T-cell (primary cell): Measurements from ENCODE around the gene MVK. TPM values are rescaled to one million over a fixed set of nuclear protein-coding genes. Genes with fewer than 3 reads are reported as not detected.

ENCODE experiments used
- ATAC-seq, 4 experiments: fragments of 200-7000 bp in 3 of 4; fragments of 150-1000 bp in 1 of 4; cut with Tn5 transposase; replicated peaks in 1 of 4; 1 replicate in 3 of 4; 2 replicates in 1 of 4; pipeline ENCODE4 v1.10.0; 2021; ENCODE audit warnings: moderate library complexity in 3 of 4, mild to moderate bottlenecking in 2 of 4, moderate number of reproducible peaks in 1 of 4
- CTCF ChIA-PET, 2 donors: fragments of 300-600 bp; sonication (Branson Sonifier 250); formaldehyde crosslinking; loops; one replicate each; lab custom pipeline; 2022; ENCODE audit warnings: antibody characterized with exemption in 2 of 2; lab: Charles Lee
- POLR2A ChIA-PET, 2 donors: fragments of 300-600 bp; sonication (Branson Sonifier 250); formaldehyde crosslinking; loops; one replicate each; lab custom pipeline; 2022; ENCODE audit warnings: antibody characterized with exemption in 2 of 2; lab: Charles Lee
- DNase-seq, 35 experiments: peaks; one replicate each; pipeline versions ENCODE4 v3.0.0 to v3.0.0-alpha.2; 2013 to 2023
- H3K27ac ChIP-seq: one replicate; pipeline ENCODE4 v1.5.1; 2013; ENCODE audit warnings: low read length
- H3K27me3 ChIP-seq, 2 experiments: replicated peaks in 1 of 2; 1 replicate in 1 of 2; 2 replicates in 1 of 2; pipeline versions ENCODE4 v1.6.1 to v1.7.0; 2013; ENCODE audit warnings: low read length in 1 of 2, mixed read lengths in 1 of 2; ENCODE audit not compliant: control insufficient read depth in 2 of 2, insufficient read depth in 2 of 2; ENCODE audit errors: extremely low read depth in 1 of 2
- H3K36me3 ChIP-seq, 2 donors: 1 replicate in 1 of 2; 2 replicates in 1 of 2; pipeline versions ENCODE4 v1.6.1 to v1.7.0; 2013; ENCODE audit warnings: low read length in 1 of 2; ENCODE audit not compliant: control insufficient read depth in 2 of 2, insufficient read depth in 1 of 2; ENCODE audit errors: extremely low read depth in 1 of 2
- H3K4me1 ChIP-seq, 2 experiments: 1 replicate in 1 of 2; 2 replicates in 1 of 2; pipeline versions ENCODE4 v1.6.1 to v1.7.0; 2013; ENCODE audit warnings: low read length in 2 of 2, mixed read lengths in 1 of 2; ENCODE audit not compliant: insufficient read depth in 2 of 2, control insufficient read depth in 1 of 2; ENCODE audit errors: extremely low read depth in 1 of 2
- H3K4me3 ChIP-seq, 2 donors: 1 replicate in 1 of 2; 2 replicates in 1 of 2; pipeline versions ENCODE4 v1.5.1 to v1.7.0; 2013; ENCODE audit warnings: mild to moderate bottlenecking in 2 of 2, low read length in 1 of 2, moderate library complexity in 1 of 2; ENCODE audit not compliant: control insufficient read depth in 1 of 2; ENCODE audit errors: extremely low read depth in 1 of 2
- H3K9me3 ChIP-seq: 2 replicates; pipeline ENCODE4 v1.7.0; 2013
- H3K27ac Mint-ChIP-seq, 2 donors: one replicate each; pipeline ENCODE4 v1.8.0; 2020 to 2021; ENCODE audit warnings: mild to moderate bottlenecking in 2 of 2, mixed read lengths in 2 of 2
- H3K27me3 Mint-ChIP-seq, 2 donors: one replicate each; pipeline ENCODE4 v1.8.0; 2021 to 2022; ENCODE audit warnings: mixed read lengths in 2 of 2
- H3K36me3 Mint-ChIP-seq: one replicate; pipeline ENCODE4 v1.8.0; 2021; ENCODE audit warnings: mixed read lengths
- H3K4me1 Mint-ChIP-seq, 3 donors: one replicate each; pipeline ENCODE4 v1.8.0; 2020 to 2022; ENCODE audit warnings: mixed read lengths in 3 of 3, mild to moderate bottlenecking in 1 of 3
- H3K4me3 Mint-ChIP-seq, 3 donors: one replicate each; pipeline ENCODE4 v1.8.0; 2020 to 2022; ENCODE audit warnings: mild to moderate bottlenecking in 3 of 3, mixed read lengths in 3 of 3, moderate library complexity in 3 of 3
- H3K9me3 Mint-ChIP-seq, 3 donors: one replicate each; pipeline ENCODE4 v1.8.0; 2020 to 2022; ENCODE audit warnings: mixed read lengths in 3 of 3
- WGBS: methylation state at CpG from one replicate; pipeline ENCODE4 v1.1.5; 2013; ENCODE audit warnings: missing lambda C conversion rate; ENCODE audit not compliant: insufficient coverage; 5-methylcytosine and 5-hydroxymethylcytosine counted together
- total RNA-seq, 35 experiments: library from RNA in 6 of 35; stranded (reverse) in 6 of 35; fragments of 120-200 nt in 1 of 35; gene quantifications; one replicate each; pipeline versions ENCODE4 v1.2.1 to v1.2.4 and lab custom pipeline; 2013 to 2026

MVK gene
- total RNA-seq, 5 donors from 2014 or later (not counting 1 experiment from before 2014, with no cell fraction given): 10.9 to 14.9 (median 12.8) TPM

GRCh38 chr12:109604132-109604585, 30.6 kb downstream of the MVK start:
- no peaks in the 10 kb centered on the region for H3K9me3 ChIP-seq
- Mint-ChIP-seq H3K9me3 (no peaks in the 10 kb centered on the region), H3K36me3 (no peaks in the 10 kb centered on the region), H3K27ac (no peak overlapping the region), H3K4me3 (no peak overlapping the region), H3K27me3 (peaks cover 5 to 17% of the 10 kb centered on the region in 2 donors), H3K4me1 (peaks cover 0 to 7% (median 0%) of the 10 kb centered on the region in 3 donors)
- peaks cover 6 to 24% of the 10 kb centered on the region in 2 experiments for H3K27me3 ChIP-seq
- WGBS: 100% methylated on average over 1 of the region's 3 CpGs
- peaks cover 0 to 3% of the 10 kb centered on the region in 2 experiments for H3K4me1 ChIP-seq
- no peak overlapping the region for H3K27ac ChIP-seq
- H3K4me3 ChIP-seq: no peak overlapping the region
- ATAC-seq (no peak), DNase-seq (no peak)
- no peaks in the 10 kb centered on the region for H3K36me3 ChIP-seq
- CTCF ChIA-PET: no interaction called here
- POLR2A ChIA-PET: no interaction called here

- no peak for ATAC-seq
Measured at GRCh38 chr12:109605016-109605415, 31.4 kb downstream of the MVK start.

GRCh38 chr12:109605599-109606228, 32.1 kb downstream of the MVK start:
- no peak overlapping the region for H3K4me3 Mint-ChIP-seq
- H3K4me1 ChIP-seq: peaks cover 0 to 3% of the 10 kb centered on the region in 2 experiments
- 80% methylated on average over 7 of the region's 13 CpGs for WGBS
- peaks cover 6 to 34% of the 10 kb centered on the region in 2 experiments for H3K27me3 ChIP-seq
- ChIA-PET CTCF (no interaction called here), POLR2A (no interaction called here)
- DNase-seq (no peak), ATAC-seq (no peak)
- no peaks in the 10 kb centered on the region for H3K9me3 Mint-ChIP-seq
- no peak overlapping the region for H3K27ac Mint-ChIP-seq
- no peaks in the 10 kb centered on the region for H3K9me3 ChIP-seq
- H3K27me3 Mint-ChIP-seq: peaks cover 12 to 24% of the 10 kb centered on the region in 2 donors
- no peak overlapping the region for H3K4me3 ChIP-seq
- no peak overlapping the region for H3K27ac ChIP-seq
- no peaks in the 10 kb centered on the region for H3K36me3 ChIP-seq
- H3K36me3 Mint-ChIP-seq: no peaks in the 10 kb centered on the region
- H3K4me1 Mint-ChIP-seq: peaks cover 0 to 7% (median 0%) of the 10 kb centered on the region in 3 donors

More at GRCh38 chr12:109605016-109605415, 31.4 kb downstream of the MVK start:
- Histone ChIP-seq H3K4me1 (peaks cover 0 to 3% of the 10 kb centered on the region in 2 experiments), H3K4me3 (no peak overlapping the region), H3K27me3 (peaks cover 6 to 29% of the 10 kb centered on the region in 2 experiments), H3K36me3 (no peaks in the 10 kb centered on the region), H3K27ac (no peak overlapping the region), H3K9me3 (no peaks in the 10 kb centered on the region)
- Mint-ChIP-seq H3K9me3 (no peaks in the 10 kb centered on the region), H3K36me3 (no peaks in the 10 kb centered on the region), H3K4me1 (peaks cover 0 to 7% (median 0%) of the 10 kb centered on the region in 3 donors), H3K4me3 (no peak overlapping the region), H3K27ac (no peak overlapping the region), H3K27me3 (peaks cover 12 to 24% of the 10 kb centered on the region in 2 donors)
- WGBS: 70% methylated on average over 2 of the region's 5 CpGs
- ChIA-PET CTCF (no interaction called here), POLR2A (no interaction called here)
- no peak for DNase-seq

GRCh38 chr12:109606320-109607028, 32.9 kb downstream of the MVK start:
- Mint-ChIP-seq H3K4me3 (no peak overlapping the region), H3K9me3 (no peaks in the 10 kb centered on the region), H3K27ac (no peak overlapping the region), H3K27me3 (peaks cover 12 to 25% of the 10 kb centered on the region in 2 donors), H3K36me3 (no peaks in the 10 kb centered on the region), H3K4me1 (peaks cover 0 to 7% (median 0%) of the 10 kb centered on the region in 3 donors)
- ChIA-PET POLR2A (no interaction called here), CTCF (no interaction called here)
- ATAC-seq (no peak), DNase-seq (no peak)
- Histone ChIP-seq H3K36me3 (no peaks in the 10 kb centered on the region), H3K9me3 (no peaks in the 10 kb centered on the region), H3K4me1 (peaks cover 0 to 3% of the 10 kb centered on the region in 2 experiments), H3K27me3 (peaks cover 6 to 42% of the 10 kb centered on the region in 2 experiments), H3K4me3 (no peak overlapping the region), H3K27ac (no peak overlapping the region)
- 48% methylated on average over 27 of the region's 30 CpGs for WGBS

GRCh38 chr12:109607618-109608017, 34.0 kb downstream of the MVK start:
- no peaks in the 10 kb centered on the region for H3K9me3 Mint-ChIP-seq
- H3K36me3 Mint-ChIP-seq: no peaks in the 10 kb centered on the region
- Histone ChIP-seq H3K4me3 (no peak overlapping the region), H3K9me3 (no peaks in the 10 kb centered on the region), H3K36me3 (no peaks in the 10 kb centered on the region), H3K4me1 (peaks cover 0 to 3% of the 10 kb centered on the region in 2 experiments), H3K27ac (no peak overlapping the region), H3K27me3 (peaks cover 6 to 53% of the 10 kb centered on the region in 2 experiments)
- 78% methylated on average over 3 of the region's 4 CpGs for WGBS
- DNase-seq (no peak), ATAC-seq (no peak)
- H3K27ac Mint-ChIP-seq: no peak overlapping the region
- H3K27me3 Mint-ChIP-seq: peaks cover 12 to 33% of the 10 kb centered on the region in 2 donors
- POLR2A ChIA-PET: no interaction called here
- peaks cover 0 to 7% (median 0%) of the 10 kb centered on the region in 3 donors for H3K4me1 Mint-ChIP-seq
- CTCF ChIA-PET: no interaction called here
- no peak overlapping the region for H3K4me3 Mint-ChIP-seq

- POLR2A ChIA-PET: no interaction called here
- H3K4me1 ChIP-seq: peaks cover 0 to 3% of the 10 kb centered on the region in 2 experiments
- H3K4me3 ChIP-seq: no peak overlapping the region
- peaks cover 12 to 37% of the 10 kb centered on the region in 2 donors for H3K27me3 Mint-ChIP-seq
- H3K27me3 ChIP-seq: peaks cover 6 to 59% of the 10 kb centered on the region in 2 experiments
- no peak overlapping the region for H3K27ac Mint-ChIP-seq
- no peaks in the 10 kb centered on the region for H3K9me3 ChIP-seq
- H3K27ac ChIP-seq: no peak overlapping the region
- ATAC-seq (no peak), DNase-seq (no peak)
- H3K36me3 ChIP-seq: no peaks in the 10 kb centered on the region
- no peaks in the 10 kb centered on the region for H3K36me3 Mint-ChIP-seq
- CTCF ChIA-PET: interaction anchor here in 1 of 2 donors (0.6 kb wide), 1 partner anchor 13 kb away, joined by 4 read pairs; no protein-coding TSS in a partner anchor
- H3K9me3 Mint-ChIP-seq: no peaks in the 10 kb centered on the region
- 74% methylated on average over 3 of the region's 4 CpGs for WGBS
- H3K4me1 Mint-ChIP-seq: peaks cover 0 to 7% (median 0%) of the 10 kb centered on the region in 3 donors
- no peak overlapping the region for H3K4me3 Mint-ChIP-seq
Measured at GRCh38 chr12:109608270-109608669, 34.7 kb downstream of the MVK start.
